ENCODE measurements around the gene FAM234B. TPM values are rescaled to one million over a fixed set of nuclear protein-coding genes. Genes with fewer than 3 reads are reported as not detected.

The FAM234B gene
- total and polyA plus RNA-seq, 2 of the 8 experiments (the other 6 are each of a cell fraction or from before 2014, with no cell fraction given) = 12.5 to 29.1 TPM

DNA sequence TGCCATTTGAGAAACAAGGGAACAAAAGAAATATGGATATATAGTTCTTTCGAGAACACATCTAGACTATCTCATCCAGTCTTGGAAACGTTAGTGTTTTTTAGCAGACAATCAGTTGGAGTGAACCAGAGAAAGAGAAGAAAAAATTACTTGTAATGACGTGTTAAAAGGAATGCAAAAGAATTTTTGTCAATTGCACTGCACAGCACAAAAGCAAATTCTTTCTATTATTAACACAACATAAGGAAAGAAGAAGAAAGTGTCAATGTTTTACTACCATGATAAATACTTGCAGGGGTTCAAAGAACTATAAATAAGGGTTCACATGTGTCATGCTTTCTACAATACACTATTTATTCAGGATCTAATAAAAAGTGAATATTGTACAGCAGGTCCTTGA is 86.8 kb downstream of the FAM234B start:
- no peaks in the 10 kb centered on the region for H4K20me1 ChIP-seq (replicated peaks in 1 of 2; ENCODE audit: control insufficient read depth in 1 of 2, insufficient read depth in 2 of 2, low read length in 2 of 2)
- H3K23ac ChIP-seq (ENCODE audit: insufficient read length) = no peak overlapping the region
- H3K27ac ChIP-seq (ENCODE audit: low read depth, low read length) = no peak overlapping the region
- no peaks in the 10 kb centered on the region for H3K27me3 ChIP-seq (replicated peaks in 1 of 4; ENCODE audit: control insufficient read depth in 3 of 4, extremely low read depth in 1 of 4, insufficient read depth in 3 of 4, low read length in 3 of 4)
- H2BK120ac ChIP-seq (replicated peaks; ENCODE audit: low read depth, low read length) = no peak overlapping the region
- no peak overlapping the region for H2AFZ ChIP-seq (ENCODE audit: low read length)
- H3K9me3 ChIP-seq (ENCODE audit: insufficient read depth in 2 of 2, low read depth in 1 of 2, low read length in 1 of 2) = no peaks in the 10 kb centered on the region
- H3K4me1 ChIP-seq (replicated peaks in 1 of 4; ENCODE audit: control insufficient read depth in 3 of 4, insufficient read depth in 4 of 4, low read length in 3 of 4) = peaks cover 0 to 7% (median 4%) of the 10 kb centered on the region in 4 experiments; a peak in 3 of 7 replicates
- no peak for FAIRE-seq
- no peak overlapping the region for H3K4me2 ChIP-seq (ENCODE audit: insufficient read depth in 1 of 2, low read depth in 2 of 2, low read length in 2 of 2)
- no peaks in the 10 kb centered on the region for H3K79me2 ChIP-seq (ENCODE audit: control insufficient read depth in 1 of 2, insufficient read depth in 2 of 2, low read length in 2 of 2)
- ChIA-PET POLR2A (ENCODE audit: partially characterized antibody) (no interaction called here), CTCF (ENCODE audit: partially characterized antibody) (no interaction called here)
- no peak overlapping the region for H3K4me3 ChIP-seq (ENCODE audit: extremely low read depth in 1 of 4, insufficient read depth in 2 of 4, low read depth in 3 of 4, low read length in 4 of 4)
- H4K91ac ChIP-seq (replicated peaks; ENCODE audit: insufficient read length, low read length) = no peak overlapping the region
- 0 out of 2 replicates have a peak overlapping the region, but pooled peaks have one; percentile 67 for H2AK5ac ChIP-seq (ENCODE audit: low read depth, low read length)
- no peak for DNase-seq (ENCODE audit: low read depth in 1 of 2, low spot score in 2 of 2)
- H3K56ac ChIP-seq (replicated peaks; ENCODE audit: insufficient read length, low read depth, low read length) = no peak overlapping the region
- H4K8ac ChIP-seq (ENCODE audit: extremely low read depth, insufficient read depth, low read length) = no peak overlapping the region
- H3K9ac ChIP-seq (replicated peaks in 1 of 4; ENCODE audit: extremely low read depth in 1 of 4, low read depth in 3 of 4, low read length in 3 of 4) = no peak overlapping the region
- H4K5ac ChIP-seq (ENCODE audit: insufficient read length, low read depth, low read length) = no peak overlapping the region
- H2BK20ac ChIP-seq (ENCODE audit: low read length) = no peak overlapping the region
- no peak overlapping the region for H3K18ac ChIP-seq (ENCODE audit: extremely low read depth, low read length)
- 90% methylated on average over 3 of the region's 3 CpGs; no CpG with 5 or more reads in 1 of the 2 experiments for WGBS, 2 experiments (ENCODE audit: extremely low coverage in 1 of 2, insufficient coverage in 1 of 2, insufficient read length in 1 of 2, insufficient replicate concordance in 2 of 2, low coverage in 1 of 2, low lambda C conversion rate in 2 of 2, missing lambda C conversion rate in 1 of 2)
- no peaks in the 10 kb centered on the region for H3K36me3 ChIP-seq (ENCODE audit: control insufficient read depth in 2 of 4, insufficient read depth in 4 of 4, low read length in 3 of 4)
- no peak overlapping the region for H2BK15ac ChIP-seq (ENCODE audit: low read length)
- TF ChIP-seq, protein P1, sequence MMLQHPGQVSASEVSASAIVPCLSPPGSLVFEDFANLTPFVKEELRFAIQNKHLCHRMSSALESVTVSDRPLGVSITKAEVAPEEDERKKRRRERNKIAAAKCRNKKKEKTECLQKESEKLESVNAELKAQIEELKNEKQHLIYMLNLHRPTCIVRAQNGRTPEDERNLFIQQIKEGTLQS (IDR thresholded peaks at IDR 0.05; ENCODE audit: insufficient read depth, low read depth, low read length) = no peak
- TF ChIP-seq JUN (IDR thresholded peaks at IDR 0.05; ENCODE audit: low read depth, low read length) = no peak
- TF ChIP-seq ASH2L (IDR thresholded peaks at IDR 0.05; ENCODE audit: low read length) = no peak
- no peak for TF ChIP-seq SP2 (IDR thresholded peaks at IDR 0.05; ENCODE audit: low read length)
- TF ChIP-seq PHF8 (conservative IDR thresholded peaks at IDR 0.05; ENCODE audit: low read depth, low read length) = no peak
- TF ChIP-seq CBX5 (IDR thresholded peaks at IDR 0.05; ENCODE audit: low read depth, low read length) = no peak
- TF ChIP-seq SIN3A (conservative IDR thresholded peaks at IDR 0.05 in 1 of 2, IDR thresholded peaks at IDR 0.05 in 1 of 2; ENCODE audit: low read depth in 1 of 2, low read length in 2 of 2) = no peak
- TF ChIP-seq CHD2 (IDR thresholded peaks at IDR 0.05; ENCODE audit: low read length) = no peak
- H3K23me2 ChIP-seq (ENCODE audit: low read depth, low read length) = peaks cover under 1% of the 10 kb centered on the region; the same call in 1 of the 2 replicates
- H2BK12ac ChIP-seq (ENCODE audit: low read depth, low read length) = no peak overlapping the region
- no peaks in the 10 kb centered on the region for H3K79me1 ChIP-seq (ENCODE audit: low read depth, low read length)
- H2BK5ac ChIP-seq (ENCODE audit: low read depth, low read length) = no peak overlapping the region
- H3K14ac ChIP-seq (ENCODE audit: insufficient read length) = no peak overlapping the region
- H3K4ac ChIP-seq (replicated peaks; ENCODE audit: insufficient read length, low read depth, low read length) = no peak overlapping the region
